PC-3 (cell line): ENCODE data around the gene CT45A6.
"Not testable (repeated sequence)": the region's sequence is repeated elsewhere in the genome, so short reads cannot be mapped to it uniquely, and the experiment has no call there.

Experiments
- CTCF ChIP-seq: fragments of 300-600 bp; sonication (generic); conservative IDR thresholded peaks from 2 replicates; pipeline ENCODE4 v1.5.1; 2017; ENCODE audit warnings: antibody characterized with exemption, low read depth, mild to moderate bottlenecking, low read length
- EZH2 ChIP-seq: fragments of 300-600 bp; sonication (generic); IDR thresholded peaks from one replicate; pipeline ENCODE4 v1.6.1; 2017; ENCODE audit warnings: antibody characterized with exemption, mild to moderate bottlenecking, low read length; ENCODE audit not compliant: unreplicated experiment
- EZH2phosphoT487 ChIP-seq: fragments of 300-600 bp; sonication (generic); IDR thresholded peaks from 2 replicates; pipeline ENCODE4 v1.6.1; 2018; ENCODE audit warnings: mild to moderate bottlenecking, antibody characterized with exemption, low read length, borderline replicate concordance

DNA sequence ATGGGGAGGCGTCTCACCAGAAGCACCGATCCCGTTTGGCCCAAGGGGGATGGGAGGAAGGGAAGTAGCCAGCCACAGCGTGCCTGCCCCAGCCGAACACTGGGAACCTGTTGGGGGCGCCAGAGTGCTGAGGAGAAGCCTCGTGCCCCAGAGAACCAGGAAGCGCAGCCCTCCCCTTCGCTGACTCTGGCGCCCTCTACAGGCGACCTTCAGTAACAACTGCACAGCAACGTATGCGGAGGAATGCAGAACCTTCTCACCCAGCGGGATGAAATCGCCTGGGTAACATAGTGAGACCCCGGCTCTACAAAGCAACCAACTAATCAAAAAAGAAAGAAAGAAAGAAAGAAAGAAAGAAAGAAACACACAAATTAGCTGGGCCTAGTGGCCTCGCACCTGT lies 34.5 kb downstream of the CT45A6 start, which contains the start of gene CT45A3:
- TF ChIP-seq CTCF, EZH2, EZH2phosphoT487: not testable (repeated sequence)
